SK-N-SH (cell line): ENCODE results near the gene JMJD1C. TPM values are rescaled to one million over a fixed set of nuclear protein-coding genes. Genes with fewer than 3 reads are reported as not detected.

Source experiments
- CTCF ChIA-PET: fragments of 300-600, 350-600 bp; formaldehyde crosslinking; extraction: SDS; loops from one replicate; lab custom pipeline; 2021; lab: Yijun Ruan, JAX
- POLR2A ChIA-PET: fragments of 350-600 bp; sonication (Branson Sonifier 250); formaldehyde crosslinking; extraction: SDS; loops from one replicate; lab custom pipeline; 2020; ENCODE audit warnings: antibody characterized with exemption, inconsistent platforms; lab: Yijun Ruan, JAX
- DNase-seq: peaks from one replicate; pipeline ENCODE4 v3.0.0; 2012
- H2AFZ ChIP-seq: fragments of 200-600 bp; sonication (generic); 2 replicates; pipeline ENCODE4 v1.8.1; 2016; ENCODE audit warnings: antibody characterized with exemption, mild to moderate bottlenecking, low read depth
- H3F3A ChIP-seq: fragments of 200-600 bp; sonication (generic); replicated peaks from 2 replicates; pipeline ENCODE3; 2016; ENCODE audit warnings: antibody characterized with exemption, mild to moderate bottlenecking; ENCODE audit not compliant: insufficient read depth
- H3K27ac ChIP-seq, 2 experiments: fragments of 200-500 bp in 1 of 2; fragments of 200-600 bp in 1 of 2; sonication (Bioruptor generic) in 1 of 2; sonication (generic), shearing (Covaris generic) in 1 of 2; 2 replicates each; pipeline versions ENCODE4 v1.5.1 to v1.6.1; 2014 to 2016; ENCODE audit warnings: low read depth in 2 of 2, inconsistent platforms in 1 of 2, low read length in 1 of 2, mild to moderate bottlenecking in 1 of 2, mixed read lengths in 1 of 2
- H3K27me3 ChIP-seq: fragments of 200-600 bp; sonication (generic), shearing (Covaris generic); 2 replicates; pipeline ENCODE4 v1.6.1; 2016; ENCODE audit warnings: mixed run types; ENCODE audit not compliant: insufficient read depth
- H3K36me3 ChIP-seq, 2 experiments: fragments of 200-500 bp in 1 of 2; fragments of 200-600 bp in 1 of 2; sonication (Bioruptor generic) in 1 of 2; sonication (generic) in 1 of 2; replicated peaks in 1 of 2; 2 replicates each; pipeline versions ENCODE3 to v1.5.1; 2014 to 2016; ENCODE audit warnings: low read length in 1 of 2, mild to moderate bottlenecking in 1 of 2; ENCODE audit not compliant: insufficient read depth in 2 of 2, control insufficient read depth in 1 of 2
- H3K4me1 ChIP-seq, 2 experiments: fragments of 200-500 bp in 1 of 2; fragments of 200-600 bp in 1 of 2; sonication (Bioruptor generic) in 1 of 2; sonication (generic), shearing (Covaris generic) in 1 of 2; 2 replicates each; pipeline versions ENCODE4 v1.5.1 to v1.6.1; 2014 to 2016; ENCODE audit warnings: low read depth in 1 of 2, low read length in 1 of 2, mixed run types in 1 of 2; ENCODE audit not compliant: insufficient read depth in 2 of 2, control insufficient read depth in 1 of 2
- H3K4me2 ChIP-seq: fragments of 200-600 bp; sonication (generic), shearing (Covaris generic); 2 replicates; pipeline ENCODE4 v1.6.1; 2017; ENCODE audit warnings: mixed run types
- H3K4me3 ChIP-seq, 2 experiments: fragments of 200-500 bp in 1 of 2; fragments of 200-600 bp in 1 of 2; sonication (Bioruptor generic) in 1 of 2; sonication (generic), shearing (Covaris generic) in 1 of 2; 2 replicates each; pipeline versions ENCODE4 v1.5.1 to v1.8.1; 2014 to 2016; ENCODE audit warnings: low read depth in 2 of 2, inconsistent platforms in 1 of 2, low read length in 1 of 2, mild to moderate bottlenecking in 1 of 2, mixed read lengths in 1 of 2, moderate library complexity in 1 of 2
- H3K79me2 ChIP-seq: fragments of 200-600 bp; sonication (generic); 2 replicates; pipeline ENCODE4 v1.8.1; 2017; ENCODE audit warnings: mild to moderate bottlenecking; ENCODE audit not compliant: insufficient read depth
- H3K9ac ChIP-seq: fragments of 200-600 bp; sonication (generic); 2 replicates; pipeline ENCODE4 v1.6.1; 2017; ENCODE audit warnings: mixed run types
- H3K9me2 ChIP-seq: fragments of 200-600 bp; sonication (generic); 2 replicates; pipeline ENCODE4 v1.6.1; 2017; ENCODE audit warnings: mixed run types
- H3K9me3 ChIP-seq: fragments of 200-600 bp; sonication (generic); 2 replicates; pipeline ENCODE4 v1.6.1; 2017; ENCODE audit warnings: mixed run types, mild to moderate bottlenecking, moderate library complexity
- H4K20me1 ChIP-seq: fragments of 200-600 bp; sonication (generic); 2 replicates; pipeline ENCODE4 v1.6.1; 2017; ENCODE audit warnings: mild to moderate bottlenecking, mixed run types; ENCODE audit not compliant: insufficient read depth
- CTCF ChIP-seq: fragments of 200-600 bp; sonication (generic); IDR thresholded peaks from 2 replicates; pipeline ENCODE4 v1.6.1; 2017; ENCODE audit warnings: antibody characterized with exemption, mild to moderate bottlenecking, moderate library complexity
- ELF1 ChIP-seq: IDR thresholded peaks from 2 replicates; pipeline ENCODE4 v1.4.0; 2012
- EP300 ChIP-seq, 2 experiments: IDR thresholded peaks; 2 replicates each; pipeline versions ENCODE4 v1.4.0 to v1.6.1; 2012; ENCODE audit warnings: borderline replicate concordance in 1 of 2, low read depth in 1 of 2, low read length in 1 of 2
- FOSL2 ChIP-seq: IDR thresholded peaks from 2 replicates; pipeline ENCODE4 v1.4.0; 2012; ENCODE audit warnings: low read depth, mild to moderate bottlenecking, moderate library complexity, borderline replicate concordance
- FOXJ3 ChIP-seq: sonication (generic); formaldehyde crosslinking; IDR thresholded peaks from 2 replicates; pipeline ENCODE4 v1.5.1; 2020; ENCODE audit warnings: mild to moderate bottlenecking, missing genetic modification reagents
- FOXM1 ChIP-seq: IDR thresholded peaks from 2 replicates; pipeline ENCODE4 v1.4.0; 2012; ENCODE audit warnings: low read depth, mild to moderate bottlenecking
- GABPA ChIP-seq: IDR thresholded peaks from 2 replicates; pipeline ENCODE4 v1.4.0; 2012; ENCODE audit warnings: low read depth, mild to moderate bottlenecking
- MEF2A ChIP-seq: IDR thresholded peaks from 2 replicates; pipeline ENCODE4 v1.4.0; 2012; ENCODE audit warnings: low read depth, borderline replicate concordance
- MXI1 ChIP-seq: IDR thresholded peaks from 2 replicates; pipeline ENCODE4 v1.6.1; 2012; ENCODE audit warnings: mild to moderate bottlenecking, low read depth, low read length, improper control_type of control experiment
- NFIC ChIP-seq: IDR thresholded peaks from 2 replicates; pipeline ENCODE4 v1.4.0; 2012; ENCODE audit warnings: borderline replicate concordance
- PBX3 ChIP-seq: IDR thresholded peaks from 2 replicates; pipeline ENCODE4; 2012
- POLR2AphosphoS5 ChIP-seq: IDR thresholded peaks from 2 replicates; pipeline ENCODE4 v1.6.1; 2012; ENCODE audit warnings: low read depth, low read length
- RFX5 ChIP-seq: IDR thresholded peaks from 2 replicates; pipeline ENCODE4 v1.6.1; 2012; ENCODE audit warnings: mild to moderate bottlenecking, improper control_type of control experiment, low read length
- SIN3A ChIP-seq: IDR thresholded peaks from 2 replicates; pipeline ENCODE4 v1.6.1; 2012; ENCODE audit warnings: low read depth, mild to moderate bottlenecking, low read length, moderate library complexity, borderline replicate concordance
- SMC3 ChIP-seq: IDR thresholded peaks from 2 replicates; pipeline ENCODE4 v1.6.1; 2012; ENCODE audit warnings: low read depth, low read length, improper control_type of control experiment
- TAF1 ChIP-seq: IDR thresholded peaks from 2 replicates; pipeline ENCODE4 v1.6.1; 2012; ENCODE audit warnings: low read depth, mild to moderate bottlenecking, low read length, moderate library complexity, borderline replicate concordance
- TCF12 ChIP-seq: IDR thresholded peaks from 2 replicates; pipeline ENCODE4 v1.4.0; 2012
- YY1 ChIP-seq: IDR thresholded peaks from 2 replicates; pipeline ENCODE4 v1.4.0; 2012; ENCODE audit warnings: low read depth, mild to moderate bottlenecking
- ZBTB33 ChIP-seq: IDR thresholded peaks from 2 replicates; pipeline ENCODE4 v1.4.0; 2012; ENCODE audit warnings: low read depth, borderline replicate concordance
- WGBS: methylation state at CpG from one replicate; pipeline ENCODE4 v1.1.6; 2017; ENCODE audit warnings: low lambda C conversion rate; 5-methylcytosine and 5-hydroxymethylcytosine counted together
- polyA plus RNA-seq, 3 experiments: library from polyadenylated mRNA; depleted of rRNA; stranded (reverse); fragments of >200 nt; gene quantifications; 2 replicates each; pipeline ENCODE4 v1.2.3, GENCODE V29; 2012
- TF ChIP-seq, protein P1 (sequence below): fragments of 150-350 bp; IDR thresholded peaks from 2 replicates; pipeline ENCODE4 v1.6.1; 2016; ENCODE audit warnings: mild to moderate bottlenecking, low read depth, low read length

The JMJD1C gene
- polyA plus RNA-seq, 1 of the 3 experiments (the other 2 are of a cell fraction): 11.7 TPM

DNA sequence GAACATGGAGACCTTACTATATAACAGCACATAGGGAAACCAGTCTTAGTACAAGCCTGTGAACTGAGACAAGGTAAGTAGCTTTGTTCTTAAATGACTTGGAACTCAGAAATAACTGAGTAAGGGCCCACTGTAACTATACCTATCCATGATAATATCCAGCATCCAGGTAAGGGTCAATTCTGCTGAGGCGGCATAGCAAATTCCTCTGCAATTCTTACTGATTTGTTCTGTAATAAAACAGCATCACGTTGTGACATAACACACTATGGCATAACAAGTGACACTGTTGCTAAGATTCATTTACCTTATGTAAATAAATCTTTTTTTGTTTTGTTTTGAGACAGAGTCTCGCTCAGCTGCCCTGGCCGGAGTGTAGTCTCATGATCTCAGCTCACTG is 97.4 kb downstream of the JMJD1C start:
- H3K27ac ChIP-seq: no peak overlapping the region
- H3F3A ChIP-seq: no peaks in the 10 kb centered on the region
- no peak for DNase-seq
- H3K4me2 ChIP-seq: no peak overlapping the region
- 91% methylated on average over 4 of the region's 4 CpGs for WGBS
- TF ChIP-seq YY1: no peak
- TF ChIP-seq TAF1: no peak
- no peak for TF ChIP-seq MEF2A
- no peak for TF ChIP-seq FOXJ3
- TF ChIP-seq TCF12: no peak
- no peak for TF ChIP-seq EP300 (IDR thresholded peaks at IDR 0.05; ENCODE audit: borderline replicate concordance in 1 of 2, low read depth in 1 of 2, low read length in 1 of 2)
- TF ChIP-seq SIN3A: no peak
- TF ChIP-seq, protein P1, sequence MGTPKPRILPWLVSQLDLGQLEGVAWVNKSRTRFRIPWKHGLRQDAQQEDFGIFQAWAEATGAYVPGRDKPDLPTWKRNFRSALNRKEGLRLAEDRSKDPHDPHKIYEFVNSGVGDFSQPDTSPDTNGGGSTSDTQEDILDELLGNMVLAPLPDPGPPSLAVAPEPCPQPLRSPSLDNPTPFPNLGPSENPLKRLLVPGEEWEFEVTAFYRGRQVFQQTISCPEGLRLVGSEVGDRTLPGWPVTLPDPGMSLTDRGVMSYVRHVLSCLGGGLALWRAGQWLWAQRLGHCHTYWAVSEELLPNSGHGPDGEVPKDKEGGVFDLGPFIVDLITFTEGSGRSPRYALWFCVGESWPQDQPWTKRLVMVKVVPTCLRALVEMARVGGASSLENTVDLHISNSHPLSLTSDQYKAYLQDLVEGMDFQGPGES: no peak
- no peak for TF ChIP-seq PBX3
- no peak for TF ChIP-seq GABPA
- no peak for TF ChIP-seq NFIC
- no peak for TF ChIP-seq FOSL2
- TF ChIP-seq MXI1: no peak
- TF ChIP-seq, all 33 proteins: peak for 0
- CTCF ChIA-PET: interaction anchor here (1.3 kb wide), 1 partner anchor 13 kb away, joined by 3 read pairs; no protein-coding TSS in a partner anchor
- Histone ChIP-seq H4K20me1 (peaks cover 10% of the 10 kb centered on the region), H3K9ac (no peak overlapping the region), H3K4me1 (no peaks in the 10 kb centered on the region), H3K9me2 (no peaks in the 10 kb centered on the region; the same call in 1 of the 2 replicates), H3K4me3 (no peak overlapping the region), H3K27me3 (no peaks in the 10 kb centered on the region), H3K36me3 (peaks cover 0 to 2% of the 10 kb centered on the region in 2 experiments), H3K9me3 (no peaks in the 10 kb centered on the region), H2AFZ (no peak overlapping the region), H3K79me2 (peaks cover 95% of the 10 kb centered on the region)
- POLR2A ChIA-PET: no interaction called here

GRCh38 chr10:63366933-63367332 is 98.8 kb downstream of the JMJD1C start:
- no peaks in the 10 kb centered on the region for H3K9me2 ChIP-seq
- ChIA-PET POLR2A (no interaction called here), CTCF (interaction anchor here (1.0 to 2.1 kb wide), 2 partner anchors 10 to 15 kb away, joined by 3 to 5 read pairs; no protein-coding TSS in a partner anchor)
- H4K20me1 ChIP-seq: peaks cover 10% of the 10 kb centered on the region
- no peak overlapping the region for H3K4me2 ChIP-seq
- no peaks in the 10 kb centered on the region for H3K9me3 ChIP-seq
- no peak overlapping the region for H3K9ac ChIP-seq
- H3K36me3 ChIP-seq: no peaks in the 10 kb centered on the region
- no peak overlapping the region for H2AFZ ChIP-seq
- DNase-seq: no peak
- no peaks in the 10 kb centered on the region for H3K27me3 ChIP-seq
- no peak overlapping the region for H3K4me3 ChIP-seq
- no peaks in the 10 kb centered on the region for H3K4me1 ChIP-seq
- H3K79me2 ChIP-seq: peaks cover 91% of the 10 kb centered on the region
- 100% methylated on average over 1 of the region's 1 CpG for WGBS
- no peaks in the 10 kb centered on the region for H3F3A ChIP-seq
- no peak overlapping the region for H3K27ac ChIP-seq
- no peak for TF ChIP-seq FOXJ3
- TF ChIP-seq FOXM1: no peak
- TF ChIP-seq TCF12: no peak
- no peak for TF ChIP-seq RFX5
- no peak for TF ChIP-seq CTCF
- TF ChIP-seq, protein P1: no peak
- TF ChIP-seq ZBTB33: no peak
- no peak for TF ChIP-seq POLR2AphosphoS5
- no peak for TF ChIP-seq GABPA
- no peak for TF ChIP-seq ELF1
- TF ChIP-seq SMC3: no peak
- no peak for TF ChIP-seq PBX3
